HEK293 (cell line): ENCODE measurements around the gene NTN3.

Source experiments
- EGR2 ChIP-seq: fragments of 450-650 bp; formaldehyde crosslinking; IDR thresholded peaks from 2 replicates; pipeline ENCODE4 v1.5.1; 2016; ENCODE audit warnings: low read depth, missing biosample characterization, missing genetic modification characterization
- MEIS1 ChIP-seq: sonication (generic); formaldehyde crosslinking; IDR thresholded peaks from 2 replicates; pipeline ENCODE4 v1.8.1; 2022; ENCODE audit warnings: missing genetic modification reagents, mild to moderate bottlenecking, borderline replicate concordance
- SETDB1 ChIP-seq: IDR thresholded peaks from one replicate; pipeline ENCODE4 v1.6.1; 2017; ENCODE audit warnings: mild to moderate bottlenecking, low read length, moderate library complexity, mixed read lengths; ENCODE audit not compliant: insufficient read length
- ZBTB17 ChIP-seq: fragments of 450-650 bp; formaldehyde crosslinking; IDR thresholded peaks from 2 replicates; pipeline ENCODE4 v1.5.1; 2016; ENCODE audit warnings: missing biosample characterization, missing genetic modification characterization
- ZFHX2 ChIP-seq: fragments of 450-650 bp; formaldehyde crosslinking; conservative IDR thresholded peaks from 2 replicates; pipeline ENCODE4 v1.5.1; 2016; ENCODE audit warnings: missing biosample characterization, missing genetic modification characterization
- ZNF184 ChIP-seq: fragments of 450-650 bp; IDR thresholded peaks from 2 replicates; pipeline ENCODE4 v1.5.1; 2018; ENCODE audit warnings: missing biosample characterization, mild to moderate bottlenecking, missing genetic modification characterization
- ZNF23 ChIP-seq: fragments of 450-650 bp; formaldehyde crosslinking; IDR thresholded peaks from 2 replicates; pipeline ENCODE4 v1.5.1; 2016; ENCODE audit warnings: missing biosample characterization, missing genetic modification characterization, borderline replicate concordance
- ZNF426 ChIP-seq: fragments of 450-650 bp; formaldehyde crosslinking; IDR thresholded peaks from 2 replicates; pipeline ENCODE4 v1.5.1; 2017; ENCODE audit warnings: missing biosample characterization, missing genetic modification characterization, mild to moderate bottlenecking, inconsistent platforms, moderate library complexity
- ZNF514 ChIP-seq: fragments of 450-650 bp; formaldehyde crosslinking; IDR thresholded peaks from 2 replicates; pipeline ENCODE4 v1.5.1; 2016; ENCODE audit warnings: missing biosample characterization, missing genetic modification characterization
- ZNF629 ChIP-seq: fragments of 450-650 bp; formaldehyde crosslinking; IDR thresholded peaks from 2 replicates; pipeline ENCODE4 v1.5.1; 2017; ENCODE audit warnings: missing biosample characterization, missing genetic modification characterization
- ZNF791 ChIP-seq: fragments of 450-650 bp; formaldehyde crosslinking; IDR thresholded peaks from 2 replicates; pipeline ENCODE4 v1.5.1; 2016; ENCODE audit warnings: missing biosample characterization, missing genetic modification characterization
- TF ChIP-seq, protein P1 (sequence below): fragments of 450-650 bp; formaldehyde crosslinking; IDR thresholded peaks from 2 replicates; pipeline ENCODE4 v1.5.1; 2016; ENCODE audit warnings: missing biosample characterization, missing genetic modification characterization, borderline replicate concordance
- TF ChIP-seq, protein P2 (sequence below): fragments of 450-650 bp; formaldehyde crosslinking; optimal IDR thresholded peaks from 2 replicates; pipeline ENCODE3; 2016; ENCODE audit warnings: missing biosample characterization, mild to moderate bottlenecking, missing genetic modification characterization

Gene NTN3

DNA sequence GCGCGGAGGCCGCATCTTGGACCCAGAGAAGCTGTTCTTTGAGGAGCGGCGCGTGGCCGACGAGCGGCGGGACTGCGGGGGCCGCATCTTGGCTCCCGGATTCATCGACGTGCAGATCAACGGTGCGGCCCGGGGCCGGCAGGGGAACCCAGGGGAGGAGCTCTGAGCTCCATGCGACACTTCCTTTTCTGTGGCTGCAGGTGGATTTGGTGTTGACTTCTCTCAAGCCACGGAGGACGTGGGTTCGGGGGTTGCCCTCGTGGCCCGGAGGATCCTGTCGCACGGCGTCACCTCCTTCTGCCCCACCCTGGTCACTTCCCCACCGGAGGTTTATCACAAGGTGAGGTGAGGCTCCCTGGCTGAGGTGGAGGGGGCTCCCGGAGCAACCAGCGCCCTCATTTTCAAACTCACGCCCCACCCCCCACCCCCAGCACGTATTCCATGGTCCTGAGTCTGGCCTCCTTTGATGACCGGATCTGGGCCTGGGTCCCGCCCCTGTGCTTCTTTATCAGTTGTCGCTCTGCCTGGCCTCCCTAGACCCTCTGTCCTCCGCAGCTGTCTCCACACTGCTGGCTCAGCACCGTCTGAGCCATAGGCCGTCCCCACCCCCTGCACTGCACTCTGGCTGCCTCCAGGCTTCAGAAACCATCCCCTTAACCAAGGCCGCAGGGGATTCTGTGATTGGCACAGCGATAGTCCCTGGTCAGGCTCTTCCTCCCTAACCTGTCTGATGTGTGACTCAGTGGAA, 49.9 kb downstream of the NTN3 start (continued):
- TF ChIP-seq, protein P1, sequence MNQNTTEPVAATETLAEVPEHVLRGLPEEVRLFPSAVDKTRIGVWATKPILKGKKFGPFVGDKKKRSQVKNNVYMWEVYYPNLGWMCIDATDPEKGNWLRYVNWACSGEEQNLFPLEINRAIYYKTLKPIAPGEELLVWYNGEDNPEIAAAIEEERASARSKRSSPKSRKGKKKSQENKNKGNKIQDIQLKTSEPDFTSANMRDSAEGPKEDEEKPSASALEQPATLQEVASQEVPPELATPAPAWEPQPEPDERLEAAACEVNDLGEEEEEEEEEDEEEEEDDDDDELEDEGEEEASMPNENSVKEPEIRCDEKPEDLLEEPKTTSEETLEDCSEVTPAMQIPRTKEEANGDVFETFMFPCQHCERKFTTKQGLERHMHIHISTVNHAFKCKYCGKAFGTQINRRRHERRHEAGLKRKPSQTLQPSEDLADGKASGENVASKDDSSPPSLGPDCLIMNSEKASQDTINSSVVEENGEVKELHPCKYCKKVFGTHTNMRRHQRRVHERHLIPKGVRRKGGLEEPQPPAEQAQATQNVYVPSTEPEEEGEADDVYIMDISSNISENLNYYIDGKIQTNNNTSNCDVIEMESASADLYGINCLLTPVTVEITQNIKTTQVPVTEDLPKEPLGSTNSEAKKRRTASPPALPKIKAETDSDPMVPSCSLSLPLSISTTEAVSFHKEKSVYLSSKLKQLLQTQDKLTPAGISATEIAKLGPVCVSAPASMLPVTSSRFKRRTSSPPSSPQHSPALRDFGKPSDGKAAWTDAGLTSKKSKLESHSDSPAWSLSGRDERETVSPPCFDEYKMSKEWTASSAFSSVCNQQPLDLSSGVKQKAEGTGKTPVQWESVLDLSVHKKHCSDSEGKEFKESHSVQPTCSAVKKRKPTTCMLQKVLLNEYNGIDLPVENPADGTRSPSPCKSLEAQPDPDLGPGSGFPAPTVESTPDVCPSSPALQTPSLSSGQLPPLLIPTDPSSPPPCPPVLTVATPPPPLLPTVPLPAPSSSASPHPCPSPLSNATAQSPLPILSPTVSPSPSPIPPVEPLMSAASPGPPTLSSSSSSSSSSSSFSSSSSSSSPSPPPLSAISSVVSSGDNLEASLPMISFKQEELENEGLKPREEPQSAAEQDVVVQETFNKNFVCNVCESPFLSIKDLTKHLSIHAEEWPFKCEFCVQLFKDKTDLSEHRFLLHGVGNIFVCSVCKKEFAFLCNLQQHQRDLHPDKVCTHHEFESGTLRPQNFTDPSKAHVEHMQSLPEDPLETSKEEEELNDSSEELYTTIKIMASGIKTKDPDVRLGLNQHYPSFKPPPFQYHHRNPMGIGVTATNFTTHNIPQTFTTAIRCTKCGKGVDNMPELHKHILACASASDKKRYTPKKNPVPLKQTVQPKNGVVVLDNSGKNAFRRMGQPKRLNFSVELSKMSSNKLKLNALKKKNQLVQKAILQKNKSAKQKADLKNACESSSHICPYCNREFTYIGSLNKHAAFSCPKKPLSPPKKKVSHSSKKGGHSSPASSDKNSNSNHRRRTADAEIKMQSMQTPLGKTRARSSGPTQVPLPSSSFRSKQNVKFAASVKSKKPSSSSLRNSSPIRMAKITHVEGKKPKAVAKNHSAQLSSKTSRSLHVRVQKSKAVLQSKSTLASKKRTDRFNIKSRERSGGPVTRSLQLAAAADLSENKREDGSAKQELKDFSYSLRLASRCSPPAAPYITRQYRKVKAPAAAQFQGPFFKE (tag by site-specific recombination) = no peak
- no peak for TF ChIP-seq ZNF514 (tag by site-specific recombination)
- TF ChIP-seq ZFHX2 = 0 out of 2 replicates have a peak, but pooled peaks have one; percentile 16
- peak; percentile 45; the same call in 1 of the 2 replicates for TF ChIP-seq ZBTB17 (tag by site-specific recombination)
- TF ChIP-seq EGR2 (tag by site-specific recombination) = peak; percentile 29; the same call in 1 of the 2 replicates
- no peak for TF ChIP-seq ZNF426
- TF ChIP-seq, protein P2, sequence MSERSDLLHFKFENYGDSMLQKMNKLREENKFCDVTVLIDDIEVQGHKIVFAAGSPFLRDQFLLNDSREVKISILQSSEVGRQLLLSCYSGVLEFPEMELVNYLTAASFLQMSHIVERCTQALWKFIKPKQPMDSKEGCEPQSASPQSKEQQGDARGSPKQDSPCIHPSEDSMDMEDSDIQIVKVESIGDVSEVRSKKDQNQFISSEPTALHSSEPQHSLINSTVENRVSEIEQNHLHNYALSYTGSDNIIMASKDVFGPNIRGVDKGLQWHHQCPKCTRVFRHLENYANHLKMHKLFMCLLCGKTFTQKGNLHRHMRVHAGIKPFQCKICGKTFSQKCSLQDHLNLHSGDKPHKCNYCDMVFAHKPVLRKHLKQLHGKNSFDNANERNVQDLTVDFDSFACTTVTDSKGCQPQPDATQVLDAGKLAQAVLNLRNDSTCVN (tag by site-specific recombination) = peak; percentile 33
- no peak for TF ChIP-seq MEIS1 (CRISPR knock-in tag)
- TF ChIP-seq ZNF791 (tag by site-specific recombination) = no peak
- no peak for TF ChIP-seq ZNF184
- TF ChIP-seq SETDB1 = no peak
- TF ChIP-seq ZNF629 (tag by site-specific recombination) = no peak
- no peak for TF ChIP-seq ZNF23 (tag by site-specific recombination)
- TF ChIP-seq, all 188 proteins: peak for 5
